Type B pancreatic cell (in vitro differentiated cells): ENCODE results near the gene EVC. TPM values are rescaled to one million over a fixed set of nuclear protein-coding genes. Genes with fewer than 3 reads are reported as not detected.

Source experiments
- DNase-seq: peaks from one replicate; pipeline ENCODE4 v3.0.0; 2021; ENCODE audit warnings: mixed read lengths; ENCODE audit not compliant: unreplicated experiment; ENCODE audit errors: extremely low spot score
- H3K27ac Mint-ChIP-seq: 2 replicates; pipeline ENCODE4 v1.8.0; 2021; ENCODE audit warnings: mild to moderate bottlenecking, mixed read lengths
- H3K27me3 Mint-ChIP-seq: 2 replicates; pipeline ENCODE4 v1.8.0; 2021; ENCODE audit warnings: mixed read lengths
- H3K36me3 Mint-ChIP-seq: 2 replicates; pipeline ENCODE4 v1.8.0; 2021; ENCODE audit warnings: mixed read lengths
- H3K4me1 Mint-ChIP-seq: one replicate; pipeline ENCODE4 v1.8.0; 2021; ENCODE audit warnings: mixed read lengths; ENCODE audit not compliant: unreplicated experiment
- H3K4me3 Mint-ChIP-seq: 2 replicates; pipeline ENCODE4 v1.8.0; 2021; ENCODE audit warnings: mild to moderate bottlenecking, mixed read lengths
- H3K9me3 Mint-ChIP-seq: 2 replicates; pipeline ENCODE4 v1.8.0; 2021; ENCODE audit warnings: mixed read lengths
- CTCF ChIP-seq: fragments of 200-600 bp; sonication (generic); conservative IDR thresholded peaks from 2 replicates; pipeline ENCODE4 v1.5.0; 2021; ENCODE audit warnings: antibody characterized with exemption, mild to moderate bottlenecking
- total RNA-seq: library from RNA; stranded (reverse); gene quantifications from 2 replicates; pipeline ENCODE4 v1.2.1, GENCODE V29; 2021; ENCODE audit warnings: low replicate concordance

Gene EVC
- total RNA-seq, 1 donor from 2014 or later, result 29.2 TPM

- Mint-ChIP-seq H3K4me1 (no peaks in the 10 kb centered on the region), H3K27ac (no peak overlapping the region), H3K36me3 (peaks cover 16% of the 10 kb centered on the region), H3K9me3 (no peaks in the 10 kb centered on the region), H3K4me3 (no peak overlapping the region), H3K27me3 (no peaks in the 10 kb centered on the region)
- no peak for DNase-seq
- TF ChIP-seq CTCF, result no peak
These were observed 19.4 kb upstream of the EVC start for GRCh38 chr4:5691491-5692132.

- H3K36me3 Mint-ChIP-seq, result peaks cover 7% of the 10 kb centered on the region
- no peak overlapping the region for H3K4me3 Mint-ChIP-seq
- H3K27me3 Mint-ChIP-seq, result no peaks in the 10 kb centered on the region
- no peaks in the 10 kb centered on the region for H3K4me1 Mint-ChIP-seq
- TF ChIP-seq CTCF, result no peak
- no peak overlapping the region for H3K27ac Mint-ChIP-seq
- DNase-seq, result no peak
- H3K9me3 Mint-ChIP-seq, result no peaks in the 10 kb centered on the region
These were observed 17.1 kb upstream of the EVC start for GRCh38 chr4:5693871-5694270.

- H3K4me3 Mint-ChIP-seq, result no peak overlapping the region
- DNase-seq, result no peak
- no peak overlapping the region for H3K27ac Mint-ChIP-seq
- H3K36me3 Mint-ChIP-seq, result peaks cover 9% of the 10 kb centered on the region
- no peak for TF ChIP-seq CTCF
- H3K4me1 Mint-ChIP-seq, result no peaks in the 10 kb centered on the region
- no peaks in the 10 kb centered on the region for H3K27me3 Mint-ChIP-seq
- no peaks in the 10 kb centered on the region for H3K9me3 Mint-ChIP-seq
These were observed 14.7 kb upstream of the EVC start for GRCh38 chr4:5696341-5696740.

GRCh38 chr4:5700459-5700858 is 10.5 kb upstream of the EVC start:
- Mint-ChIP-seq H3K27me3 (no peaks in the 10 kb centered on the region), H3K27ac (no peak overlapping the region), H3K9me3 (peaks cover 6% of the 10 kb centered on the region), H3K4me3 (no peak overlapping the region), H3K36me3 (peaks cover 23% of the 10 kb centered on the region), H3K4me1 (no peaks in the 10 kb centered on the region)
- TF ChIP-seq CTCF, result no peak
- no peak for DNase-seq

- Mint-ChIP-seq H3K9me3 (peaks cover 6% of the 10 kb centered on the region), H3K4me1 (peaks cover under 1% of the 10 kb centered on the region), H3K27ac (no peak overlapping the region), H3K4me3 (no peak overlapping the region), H3K36me3 (peaks cover 23% of the 10 kb centered on the region), H3K27me3 (no peaks in the 10 kb centered on the region)
- DNase-seq, result no peak
- TF ChIP-seq CTCF, result no peak
These were observed 9.0 kb upstream of the EVC start for GRCh38 chr4:5701971-5702370.

GRCh38 chr4:5703831-5704230 is 7.2 kb upstream of the EVC start:
- H3K36me3 Mint-ChIP-seq, result peaks cover 23% of the 10 kb centered on the region
- H3K27ac Mint-ChIP-seq, result no peak overlapping the region

More at GRCh38 chr4:5703831-5704230, 7.2 kb upstream of the EVC start:
- Mint-ChIP-seq H3K4me3 (no peak overlapping the region), H3K9me3 (peaks cover 6% of the 10 kb centered on the region), H3K4me1 (peaks cover 7% of the 10 kb centered on the region), H3K27me3 (no peaks in the 10 kb centered on the region)
- no peak for TF ChIP-seq CTCF
- no peak for DNase-seq
